ENCODE data around the gene RFC3. TPM values are rescaled to one million over a fixed set of nuclear protein-coding genes. Genes with fewer than 3 reads are reported as not detected.

Gene RFC3
- total and polyA plus RNA-seq, 9 of the 15 experiments (the other 6 are each of a cell fraction or from before 2014, with no cell fraction given), result 31.3 to 94.0 (median 54.0) TPM

DNA sequence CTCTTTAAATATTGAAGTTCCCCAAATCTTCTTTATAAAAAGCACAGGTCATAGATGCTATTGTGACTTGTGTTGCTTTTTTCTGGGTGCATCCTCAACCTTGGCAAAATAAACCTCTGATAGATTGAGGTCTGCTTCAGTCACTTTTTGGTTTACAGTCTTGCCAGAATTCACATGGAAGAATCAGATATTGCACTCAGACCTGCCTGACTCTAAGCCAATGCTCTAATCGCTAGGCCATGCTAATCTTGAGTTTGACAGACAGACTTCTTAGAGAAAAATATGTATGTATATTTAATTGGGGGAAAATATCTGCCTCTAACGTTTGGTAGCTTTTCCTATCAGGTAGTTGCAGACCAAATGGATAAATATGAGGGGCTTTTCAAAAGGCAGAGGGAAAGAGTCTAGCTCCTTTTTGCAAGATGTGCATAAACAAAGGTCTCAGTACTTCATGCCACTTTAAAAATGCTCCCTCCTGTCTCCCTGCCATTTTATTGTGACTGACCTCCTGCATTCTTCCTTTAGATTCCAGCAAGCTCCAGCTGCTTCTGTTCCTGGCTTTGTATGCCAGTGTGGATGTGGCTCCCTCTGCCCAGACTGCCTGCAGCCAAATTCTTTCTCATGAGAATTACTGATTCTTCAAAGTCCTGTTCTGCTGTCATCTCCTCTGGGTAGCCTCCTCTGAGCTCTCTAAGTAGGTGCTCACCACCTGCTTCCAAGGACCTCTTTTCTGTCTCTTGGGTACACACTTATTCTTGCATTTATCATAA is 42.4 kb upstream of the RFC3 start:
- FAIRE-seq (no peak), DNase-seq (ENCODE audit: extremely low read depth in 1 of 4, low spot score in 3 of 4) (no peak), ATAC-seq (no peak)
- H2AFZ ChIP-seq (ENCODE audit: low read depth, low read length), result no peak overlapping the region
- ChIA-PET POLR2A (no interaction called here), CTCF (ENCODE audit: low intra/inter-chr PET ratio) (no interaction called here)
- BruUV-seq (replicated peaks), result no TSS peak
- in situ Hi-C loops (cut with MboI), result no loop called here
- no peak overlapping the region for H3K4me3 ChIP-seq
- H3K4me1 ChIP-seq (replicated peaks in 1 of 2; ENCODE audit: control insufficient read depth in 2 of 2, insufficient read depth in 2 of 2, low read length in 2 of 2), result no peaks in the 10 kb centered on the region
- H3K9me1 ChIP-seq (ENCODE audit: control insufficient read depth, insufficient read depth, low read length), result no peaks in the 10 kb centered on the region
- no peaks in the 10 kb centered on the region for H3K79me2 ChIP-seq (ENCODE audit: control insufficient read depth, insufficient read depth, low read length)
- H3K9ac ChIP-seq (ENCODE audit: insufficient read depth in 1 of 2, low read depth in 2 of 2, low read length in 2 of 2), result no peak overlapping the region
- no peaks in the 10 kb centered on the region for H3K36me3 ChIP-seq (ENCODE audit: control insufficient read depth, insufficient read depth, low read length)
- H3K9me3 ChIP-seq (replicated peaks; ENCODE audit: control insufficient read depth, insufficient read depth, low read depth, low read length), result no peaks in the 10 kb centered on the region
- WGBS (ENCODE audit: insufficient coverage, low coverage, missing lambda C conversion rate), result 0% methylated on average over 2 of the region's 2 CpGs
- H3K27me3 ChIP-seq (ENCODE audit: control insufficient read depth in 2 of 2, insufficient read depth in 2 of 2, low read length in 2 of 2), result no peaks in the 10 kb centered on the region; a peak in 1 of 5 replicates
- intact Hi-C loops (cut with micrococcal nuclease), result no loop called here
- H4K20me1 ChIP-seq (replicated peaks; ENCODE audit: control insufficient read depth, insufficient read depth, low read length), result no peaks in the 10 kb centered on the region
- H3K27ac ChIP-seq (ENCODE audit: extremely low read depth, low read depth, low read length), result no peak overlapping the region
- TF ChIP-seq SMAD2 (IDR thresholded peaks at IDR 0.05; ENCODE audit: low read depth, low read length) (no peak), PRMT5 (CRISPR knock-in tag; IDR thresholded peaks at IDR 0.05) (no peak), ZNF316 (IDR thresholded peaks at IDR 0.05) (no peak), EGR1 (conservative IDR thresholded peaks at IDR 0.05) (no peak), RFX7 (CRISPR knock-in tag; IDR thresholded peaks at IDR 0.05) (no peak)
- TF ChIP-seq, protein P1, sequence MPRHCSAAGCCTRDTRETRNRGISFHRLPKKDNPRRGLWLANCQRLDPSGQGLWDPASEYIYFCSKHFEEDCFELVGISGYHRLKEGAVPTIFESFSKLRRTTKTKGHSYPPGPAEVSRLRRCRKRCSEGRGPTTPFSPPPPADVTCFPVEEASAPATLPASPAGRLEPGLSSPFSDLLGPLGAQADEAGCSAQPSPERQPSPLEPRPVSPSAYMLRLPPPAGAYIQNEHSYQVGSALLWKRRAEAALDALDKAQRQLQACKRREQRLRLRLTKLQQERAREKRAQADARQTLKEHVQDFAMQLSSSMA (CRISPR knock-in tag; IDR thresholded peaks at IDR 0.05), result no peak
- TF ChIP-seq, protein P2, sequence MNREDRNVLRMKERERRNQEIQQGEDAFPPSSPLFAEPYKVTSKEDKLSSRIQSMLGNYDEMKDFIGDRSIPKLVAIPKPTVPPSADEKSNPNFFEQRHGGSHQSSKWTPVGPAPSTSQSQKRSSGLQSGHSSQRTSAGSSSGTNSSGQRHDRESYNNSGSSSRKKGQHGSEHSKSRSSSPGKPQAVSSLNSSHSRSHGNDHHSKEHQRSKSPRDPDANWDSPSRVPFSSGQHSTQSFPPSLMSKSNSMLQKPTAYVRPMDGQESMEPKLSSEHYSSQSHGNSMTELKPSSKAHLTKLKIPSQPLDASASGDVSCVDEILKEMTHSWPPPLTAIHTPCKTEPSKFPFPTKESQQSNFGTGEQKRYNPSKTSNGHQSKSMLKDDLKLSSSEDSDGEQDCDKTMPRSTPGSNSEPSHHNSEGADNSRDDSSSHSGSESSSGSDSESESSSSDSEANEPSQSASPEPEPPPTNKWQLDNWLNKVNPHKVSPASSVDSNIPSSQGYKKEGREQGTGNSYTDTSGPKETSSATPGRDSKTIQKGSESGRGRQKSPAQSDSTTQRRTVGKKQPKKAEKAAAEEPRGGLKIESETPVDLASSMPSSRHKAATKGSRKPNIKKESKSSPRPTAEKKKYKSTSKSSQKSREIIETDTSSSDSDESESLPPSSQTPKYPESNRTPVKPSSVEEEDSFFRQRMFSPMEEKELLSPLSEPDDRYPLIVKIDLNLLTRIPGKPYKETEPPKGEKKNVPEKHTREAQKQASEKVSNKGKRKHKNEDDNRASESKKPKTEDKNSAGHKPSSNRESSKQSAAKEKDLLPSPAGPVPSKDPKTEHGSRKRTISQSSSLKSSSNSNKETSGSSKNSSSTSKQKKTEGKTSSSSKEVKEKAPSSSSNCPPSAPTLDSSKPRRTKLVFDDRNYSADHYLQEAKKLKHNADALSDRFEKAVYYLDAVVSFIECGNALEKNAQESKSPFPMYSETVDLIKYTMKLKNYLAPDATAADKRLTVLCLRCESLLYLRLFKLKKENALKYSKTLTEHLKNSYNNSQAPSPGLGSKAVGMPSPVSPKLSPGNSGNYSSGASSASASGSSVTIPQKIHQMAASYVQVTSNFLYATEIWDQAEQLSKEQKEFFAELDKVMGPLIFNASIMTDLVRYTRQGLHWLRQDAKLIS (CRISPR knock-in tag; IDR thresholded peaks at IDR 0.05), result no peak
- H3K4me2 ChIP-seq (ENCODE audit: insufficient read depth, low read length), result no peak overlapping the region
